Fibroblast of skin of scalp (primary cell): ENCODE data around the gene SLX9.

Experiments
- DNase-seq: peaks from one replicate; pipeline ENCODE4 v3.0.0-alpha.2; 2013

The SLX9 gene

GRCh38 chr21:44991538-44992483, 52.0 kb downstream of the SLX9 start:
- no peak for DNase-seq

GRCh38 chr21:44992608-44993031, 52.8 kb downstream of the SLX9 start:
- no peak for DNase-seq

- DNase-seq = no peak
Observed at GRCh38 chr21:44993321-44994046, 53.7 kb downstream of the SLX9 start.

GRCh38 chr21:44994047-44994694, 54.3 kb downstream of the SLX9 start:
- DNase-seq = no peak

- no peak for DNase-seq
Observed at GRCh38 chr21:44994695-44995342, 55.0 kb downstream of the SLX9 start.

- DNase-seq = no peak
Observed at GRCh38 chr21:44995343-44995941, 55.6 kb downstream of the SLX9 start.

- no peak for DNase-seq
Observed at GRCh38 chr21:44996096-44996495, 56.3 kb downstream of the SLX9 start.

- no peak for DNase-seq
Observed at GRCh38 chr21:44996501-44996921, 56.7 kb downstream of the SLX9 start.

GRCh38 chr21:44996983-44997936, 57.4 kb downstream of the SLX9 start:
- DNase-seq = no peak

- DNase-seq = no peak
Observed at GRCh38 chr21:44998086-44998620, 58.3 kb downstream of the SLX9 start.

GRCh38 chr21:44998621-44999427, 59.0 kb downstream of the SLX9 start:
- DNase-seq = no peak

GRCh38 chr21:44999428-44999971, 59.7 kb downstream of the SLX9 start:
- no peak for DNase-seq

GRCh38 chr21:44999972-45000636, 60.3 kb downstream of the SLX9 start:
- no peak for DNase-seq

GRCh38 chr21:45000637-45001133, 60.9 kb downstream of the SLX9 start:
- DNase-seq = no peak

GRCh38 chr21:45001134-45002095, 61.6 kb downstream of the SLX9 start:
- DNase-seq = peak; percentile 57

GRCh38 chr21:45002381-45003204, 62.8 kb downstream of the SLX9 start:
- DNase-seq = no peak
